Mucosa of stomach (tissue), 1 donor: Measurements from ENCODE around the gene SNRPB2.

Source experiments
- H3K27me3 ChIP-seq: one replicate; pipeline ENCODE4 v1.7.0; 2013; ENCODE audit warnings: mild to moderate bottlenecking, low read length; ENCODE audit not compliant: control insufficient read depth, insufficient read depth
- H3K36me3 ChIP-seq: one replicate; pipeline ENCODE4 v1.7.0; 2013; ENCODE audit warnings: low read length; ENCODE audit not compliant: control insufficient read depth, insufficient read depth
- H3K4me1 ChIP-seq: one replicate; pipeline ENCODE4 v1.7.0; 2013; ENCODE audit warnings: mild to moderate bottlenecking, low read length; ENCODE audit not compliant: control insufficient read depth, insufficient read depth
- H3K4me3 ChIP-seq: one replicate; pipeline ENCODE4 v1.7.0; 2013; ENCODE audit warnings: low read length
- H3K9ac ChIP-seq: one replicate; pipeline ENCODE4 v1.7.0; 2013; ENCODE audit warnings: mild to moderate bottlenecking, low read length, moderate library complexity
- H3K9me3 ChIP-seq: one replicate; pipeline ENCODE4 v1.7.0; 2013; ENCODE audit warnings: mild to moderate bottlenecking, low read length, moderate library complexity; ENCODE audit not compliant: control insufficient read depth
- donor health status: Pancreatic carcinoma.

Gene SNRPB2

DNA sequence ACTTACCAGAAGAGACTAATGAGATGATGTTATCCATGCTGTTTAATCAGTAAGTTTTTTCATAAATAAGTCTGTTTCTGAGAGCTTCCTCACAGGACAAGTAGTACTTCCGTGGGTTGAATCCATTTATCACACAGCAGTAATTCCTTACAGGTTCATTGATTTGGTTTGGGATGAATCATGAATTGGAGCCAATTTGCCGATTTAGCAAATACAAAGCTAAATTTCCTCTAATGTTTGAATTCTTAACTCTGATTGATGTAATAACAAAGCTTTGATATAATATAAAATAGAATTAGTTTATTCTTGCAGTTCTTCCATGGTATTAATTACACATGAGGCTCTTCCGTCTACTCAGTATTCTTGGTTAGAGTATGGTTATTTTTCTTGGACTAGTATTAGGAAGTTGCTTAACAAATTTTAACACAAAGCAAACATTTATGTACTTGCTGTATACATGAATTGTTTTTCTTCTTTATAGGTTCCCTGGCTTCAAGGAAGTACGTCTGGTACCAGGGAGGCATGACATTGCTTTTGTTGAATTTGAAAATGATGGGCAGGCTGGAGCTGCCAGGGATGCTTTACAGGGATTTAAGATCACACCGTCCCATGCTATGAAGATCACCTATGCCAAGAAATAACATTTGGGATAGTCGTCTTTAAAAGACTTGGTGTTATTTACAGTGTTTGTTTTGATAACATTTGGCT, 10.7 kb downstream of the SNRPB2 start:
- H3K36me3 ChIP-seq, result no peaks in the 10 kb centered on the region
- H3K4me3 ChIP-seq, result no peak overlapping the region
- no peaks in the 10 kb centered on the region for H3K27me3 ChIP-seq
- no peak overlapping the region for H3K9ac ChIP-seq
- no peaks in the 10 kb centered on the region for H3K4me1 ChIP-seq
- H3K9me3 ChIP-seq, result no peaks in the 10 kb centered on the region

GRCh38 chr20:16744178-16744807, 14.5 kb downstream of the SNRPB2 start:
- H3K36me3 ChIP-seq, result no peaks in the 10 kb centered on the region
- no peak overlapping the region for H3K4me3 ChIP-seq
- no peaks in the 10 kb centered on the region for H3K4me1 ChIP-seq
- no peak overlapping the region for H3K9ac ChIP-seq
- no peaks in the 10 kb centered on the region for H3K27me3 ChIP-seq
- no peaks in the 10 kb centered on the region for H3K9me3 ChIP-seq

DNA sequence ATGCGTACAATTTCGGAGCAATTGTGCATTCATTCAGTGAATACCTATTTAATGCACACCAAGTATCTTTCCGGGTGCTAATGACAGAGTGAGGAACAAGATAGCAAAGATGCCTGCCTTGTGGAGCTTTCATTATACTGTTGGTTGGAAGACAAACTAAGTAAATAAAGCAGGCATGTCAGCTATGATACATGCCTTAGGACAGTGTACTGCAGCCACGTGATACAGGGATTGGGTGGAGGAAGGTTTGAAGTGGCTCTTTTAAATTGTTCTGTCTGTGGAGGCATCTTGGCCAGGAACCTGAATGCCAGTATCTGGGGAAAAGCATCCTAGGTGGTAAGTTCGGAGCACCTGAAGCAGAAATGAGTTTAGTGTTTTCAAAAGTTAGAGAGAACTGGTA, 15.4 kb downstream of the SNRPB2 start:
- H3K4me3 ChIP-seq, result no peak overlapping the region
- no peak overlapping the region for H3K9ac ChIP-seq
- H3K36me3 ChIP-seq, result no peaks in the 10 kb centered on the region
- H3K9me3 ChIP-seq, result no peaks in the 10 kb centered on the region
- no peaks in the 10 kb centered on the region for H3K4me1 ChIP-seq
- no peaks in the 10 kb centered on the region for H3K27me3 ChIP-seq

DNA sequence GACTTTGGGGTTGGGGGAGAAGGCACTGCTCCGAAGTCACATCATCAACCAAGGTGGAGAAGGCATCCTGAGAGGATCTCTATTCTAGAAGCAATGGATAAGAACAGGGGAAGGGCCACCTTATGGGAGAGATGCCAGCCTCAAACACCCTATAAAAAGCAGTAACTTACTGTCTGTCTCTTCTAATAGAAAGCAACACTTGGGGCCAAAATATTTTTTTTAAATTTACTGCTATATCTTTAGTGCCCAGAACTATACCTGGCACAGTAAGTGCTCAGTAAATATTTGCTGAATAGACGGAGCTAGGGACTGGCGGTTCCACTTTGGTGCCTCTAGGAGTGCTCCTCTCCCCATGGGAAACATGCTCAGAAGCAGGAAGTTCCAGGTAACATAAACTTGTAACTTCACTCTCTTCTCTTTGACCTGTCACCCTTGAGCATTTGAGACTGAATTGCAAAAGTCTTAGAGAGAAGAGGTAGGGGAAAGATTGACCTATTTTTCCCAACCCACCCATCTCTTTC, 17.5 kb downstream of the SNRPB2 start:
- no peak overlapping the region for H3K4me3 ChIP-seq
- H3K27me3 ChIP-seq, result no peaks in the 10 kb centered on the region
- H3K4me1 ChIP-seq, result no peaks in the 10 kb centered on the region
- H3K36me3 ChIP-seq, result no peaks in the 10 kb centered on the region
- no peak overlapping the region for H3K9ac ChIP-seq
- no peaks in the 10 kb centered on the region for H3K9me3 ChIP-seq

DNA sequence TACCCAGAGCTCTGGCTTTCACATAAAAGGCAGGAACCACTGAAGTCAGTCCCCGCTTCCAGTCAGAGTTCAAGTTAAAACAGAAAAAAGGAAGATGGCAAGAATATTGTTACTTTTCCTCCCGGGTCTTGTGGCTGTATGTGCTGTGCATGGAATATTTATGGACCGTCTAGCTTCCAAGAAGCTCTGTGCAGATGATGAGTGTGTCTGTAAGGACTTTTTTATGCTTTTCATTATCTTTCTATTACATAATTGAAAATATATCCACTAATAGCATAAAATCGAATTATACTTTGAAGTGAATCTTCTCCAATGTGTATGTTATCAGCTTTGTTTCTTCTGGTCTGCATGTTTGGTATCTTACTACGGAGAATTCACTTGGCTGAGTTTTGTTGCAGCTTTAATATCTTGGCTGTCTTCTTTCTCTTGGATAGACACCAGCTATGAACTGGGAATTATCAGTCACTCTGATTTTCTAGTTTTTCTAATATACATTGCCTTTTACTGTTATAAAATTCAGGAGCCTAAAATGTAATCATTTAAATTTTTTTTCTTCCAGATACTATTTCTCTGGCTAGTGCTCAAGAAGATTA, 18.6 kb downstream of the SNRPB2 start, which contains the start of gene OTOR:
Gene OTOR, plus strand, starts transcription at position 51 of the 593 bp plus-strand sequence. Its CDS starts 44 bp downstream, at position 95.
- H3K36me3 ChIP-seq, result no peaks in the 10 kb centered on the region
- no peaks in the 10 kb centered on the region for H3K27me3 ChIP-seq
- no peak within 1 kb of the TSS for H3K4me3 ChIP-seq
- no peak within 1 kb of the TSS for H3K9ac ChIP-seq
- H3K4me1 ChIP-seq, result no peaks in the 10 kb centered on the region
- H3K9me3 ChIP-seq, result no peaks in the 10 kb centered on the region

DNA sequence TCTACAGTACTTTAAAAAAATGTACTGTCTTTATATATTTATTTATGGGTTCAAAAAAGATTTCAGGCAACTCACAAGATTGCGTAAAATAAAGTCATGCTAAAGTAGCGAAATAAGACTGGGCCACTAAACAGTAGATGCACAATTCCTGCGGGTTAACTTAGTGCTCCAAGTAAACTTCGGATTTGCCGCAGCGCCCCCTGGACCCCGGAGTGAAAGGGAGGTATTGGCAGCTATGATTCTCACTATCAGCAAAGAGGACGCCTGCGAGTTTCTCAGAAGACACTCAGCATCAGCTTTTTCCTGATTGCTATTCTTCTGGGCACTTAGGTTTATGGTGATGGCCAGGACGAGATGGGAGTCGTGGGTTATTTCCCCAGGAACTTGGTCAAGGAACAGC, 19.7 kb downstream of the SNRPB2 start:
- Histone ChIP-seq H3K4me3 (no peak overlapping the region), H3K9me3 (no peaks in the 10 kb centered on the region), H3K4me1 (no peaks in the 10 kb centered on the region), H3K36me3 (no peaks in the 10 kb centered on the region), H3K9ac (no peak overlapping the region), H3K27me3 (no peaks in the 10 kb centered on the region)

GRCh38 chr20:16752082-16752481, 22.3 kb downstream of the SNRPB2 start:
- H3K27me3 ChIP-seq, result no peaks in the 10 kb centered on the region
- no peaks in the 10 kb centered on the region for H3K9me3 ChIP-seq
- H3K36me3 ChIP-seq, result no peaks in the 10 kb centered on the region
- H3K4me3 ChIP-seq, result no peak overlapping the region
- no peak overlapping the region for H3K9ac ChIP-seq
- H3K4me1 ChIP-seq, result no peaks in the 10 kb centered on the region

DNA sequence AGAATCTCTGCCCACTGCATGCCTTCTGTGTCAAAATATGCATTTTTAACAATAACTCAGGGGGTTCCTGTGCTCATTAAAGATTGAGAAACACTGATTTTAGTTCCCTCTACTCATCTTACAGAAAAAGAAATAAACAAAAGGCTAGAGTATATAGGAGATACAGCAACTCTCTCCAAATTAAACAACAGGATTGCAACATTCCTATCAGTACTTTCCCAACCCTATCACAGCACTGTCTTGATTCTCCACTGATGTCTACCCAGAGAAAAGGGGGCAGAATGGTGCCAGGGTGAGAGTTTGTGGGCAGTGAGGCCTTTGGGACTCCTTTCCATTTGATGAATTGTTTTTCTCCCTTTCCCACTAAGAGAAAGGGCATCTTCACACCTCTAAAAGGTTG, 23.1 kb downstream of the SNRPB2 start:
- Histone ChIP-seq H3K4me1 (no peaks in the 10 kb centered on the region), H3K9me3 (no peaks in the 10 kb centered on the region), H3K4me3 (no peak overlapping the region), H3K36me3 (no peaks in the 10 kb centered on the region), H3K9ac (no peak overlapping the region), H3K27me3 (no peaks in the 10 kb centered on the region)

- no peaks in the 10 kb centered on the region for H3K9me3 ChIP-seq
- no peaks in the 10 kb centered on the region for H3K27me3 ChIP-seq
- no peaks in the 10 kb centered on the region for H3K4me1 ChIP-seq
- H3K36me3 ChIP-seq, result no peaks in the 10 kb centered on the region
- H3K9ac ChIP-seq, result no peak overlapping the region
- H3K4me3 ChIP-seq, result no peak overlapping the region
Observed at GRCh38 chr20:16758454-16759180, 28.8 kb downstream of the SNRPB2 start.

GRCh38 chr20:16759181-16759563, 29.3 kb downstream of the SNRPB2 start:
- Histone ChIP-seq H3K27me3 (no peaks in the 10 kb centered on the region), H3K4me3 (no peak overlapping the region), H3K9ac (no peak overlapping the region), H3K36me3 (no peaks in the 10 kb centered on the region), H3K9me3 (no peaks in the 10 kb centered on the region), H3K4me1 (no peaks in the 10 kb centered on the region)

GRCh38 chr20:16760431-16761304, 30.8 kb downstream of the SNRPB2 start:
- Histone ChIP-seq H3K4me1 (no peaks in the 10 kb centered on the region), H3K36me3 (no peaks in the 10 kb centered on the region), H3K27me3 (no peaks in the 10 kb centered on the region), H3K9ac (no peak overlapping the region), H3K4me3 (no peak overlapping the region), H3K9me3 (no peaks in the 10 kb centered on the region)
